Endometrium (tissue), 2 donors: ENCODE results near the gene GRAMD4.

Experiments
- FAIRE-seq: peaks from 2 replicates; lab custom pipeline; 2012; peaks lifted over from hg19 to GRCh38; lab: Jason Lieb, UNC
- donor health status: control.
- donor health status: control.

GRAMD4 gene

GRCh38 chr22:46619830-46620501 lies at the start of gene GRAMD4:
TSS of gene GRAMD4 (plus strand) at chr22:46620386. CDS start at chr22:46626800, 6,414 bp downstream.
- FAIRE-seq = no peak

- no peak for FAIRE-seq
These were observed 48.4 kb upstream of the GRAMD4 start for GRCh38 chr22:46571642-46572250.

- no peak for FAIRE-seq
These were observed 47.0 kb upstream of the GRAMD4 start for GRCh38 chr22:46572911-46573780.

GRCh38 chr22:46573781-46574437 lies 46.3 kb upstream of the GRAMD4 start:
- no peak for FAIRE-seq

GRCh38 chr22:46574438-46574992 lies 45.7 kb upstream of the GRAMD4 start:
- no peak for FAIRE-seq

GRCh38 chr22:46574993-46575910 lies 44.9 kb upstream of the GRAMD4 start:
- no peak for FAIRE-seq

GRCh38 chr22:46575911-46576555 lies 44.2 kb upstream of the GRAMD4 start:
- FAIRE-seq = no peak

- no peak for FAIRE-seq
These were observed 43.4 kb upstream of the GRAMD4 start for GRCh38 chr22:46576556-46577367.

- no peak for FAIRE-seq
These were observed 42.6 kb upstream of the GRAMD4 start for GRCh38 chr22:46577368-46578249.

GRCh38 chr22:46578251-46578823 lies 41.8 kb upstream of the GRAMD4 start:
- FAIRE-seq = no peak

- no peak for FAIRE-seq
These were observed 41.2 kb upstream of the GRAMD4 start for GRCh38 chr22:46578824-46579561.

GRCh38 chr22:46579751-46580449 lies 40.3 kb upstream of the GRAMD4 start:
- no peak for FAIRE-seq

GRCh38 chr22:46580940-46581537 lies 39.1 kb upstream of the GRAMD4 start:
- FAIRE-seq = no peak

GRCh38 chr22:46581538-46582244 lies 38.5 kb upstream of the GRAMD4 start:
- FAIRE-seq = no peak

- FAIRE-seq = no peak
These were observed 37.8 kb upstream of the GRAMD4 start for GRCh38 chr22:46582281-46582933.
